ENCODE data around the gene RALB.

Gene RALB

GRCh38 chr2:120326066-120326465 is 73.4 kb downstream of the RALB start:
- TF ChIP-seq USF1 (IDR thresholded peaks at IDR 0.05) (no peak), CREB1 (IDR thresholded peaks at IDR 0.05; ENCODE audit: low read depth) (no peak), TEAD4 (IDR thresholded peaks at IDR 0.05) (no peak), TAF1 (IDR thresholded peaks at IDR 0.05; ENCODE audit: low read depth) (no peak), NFIC (IDR thresholded peaks at IDR 0.05) (no peak), FOXM1 (IDR thresholded peaks at IDR 0.05; ENCODE audit: borderline replicate concordance, low read depth) (no peak), REST (IDR thresholded peaks at IDR 0.05; ENCODE audit: low read depth) (no peak), EP300 (IDR thresholded peaks at IDR 0.05; ENCODE audit: borderline replicate concordance) (no peak), CEBPB (IDR thresholded peaks at IDR 0.05) (no peak), TCF12 (IDR thresholded peaks at IDR 0.05; ENCODE audit: low read depth) (no peak), EGR1 (IDR thresholded peaks at IDR 0.05) (no peak), YY1 (IDR thresholded peaks at IDR 0.05; ENCODE audit: low read depth) (no peak), RAD21 (IDR thresholded peaks at IDR 0.05; ENCODE audit: low read depth) (no peak), MAX (IDR thresholded peaks at IDR 0.05) (no peak), ZBTB7A (IDR thresholded peaks at IDR 0.05; ENCODE audit: low read depth) (no peak)

GRCh38 chr2:120330946-120331822 is 78.5 kb downstream of the RALB start:
- TF ChIP-seq FOXM1 (IDR thresholded peaks at IDR 0.05; ENCODE audit: borderline replicate concordance, low read depth) (no peak), YY1 (IDR thresholded peaks at IDR 0.05; ENCODE audit: low read depth) (no peak), CREB1 (IDR thresholded peaks at IDR 0.05; ENCODE audit: low read depth) (no peak), CEBPB (IDR thresholded peaks at IDR 0.05) (no peak), REST (IDR thresholded peaks at IDR 0.05; ENCODE audit: low read depth) (no peak), TEAD4 (IDR thresholded peaks at IDR 0.05) (no peak), ZBTB7A (IDR thresholded peaks at IDR 0.05; ENCODE audit: low read depth) (no peak), TCF12 (IDR thresholded peaks at IDR 0.05; ENCODE audit: low read depth) (no peak), RAD21 (IDR thresholded peaks at IDR 0.05; ENCODE audit: low read depth) (no peak)

- TF ChIP-seq MAX (IDR thresholded peaks at IDR 0.05): no peak
- TF ChIP-seq EGR1 (IDR thresholded peaks at IDR 0.05): no peak
- TF ChIP-seq RAD21 (IDR thresholded peaks at IDR 0.05; ENCODE audit: low read depth): no peak
- no peak for TF ChIP-seq YY1 (IDR thresholded peaks at IDR 0.05; ENCODE audit: low read depth)
- TF ChIP-seq FOXM1 (IDR thresholded peaks at IDR 0.05; ENCODE audit: borderline replicate concordance, low read depth): no peak
Observed at GRCh38 chr2:120331903-120332302, 79.3 kb downstream of the RALB start.

GRCh38 chr2:120332384-120332783 is 79.7 kb downstream of the RALB start:
- no peak for TF ChIP-seq TEAD4 (IDR thresholded peaks at IDR 0.05)
- TF ChIP-seq MAX (IDR thresholded peaks at IDR 0.05): no peak
- TF ChIP-seq EGR1 (IDR thresholded peaks at IDR 0.05): no peak

- TF ChIP-seq YY1 (IDR thresholded peaks at IDR 0.05; ENCODE audit: low read depth) (no peak), TEAD4 (IDR thresholded peaks at IDR 0.05) (no peak), EP300 (IDR thresholded peaks at IDR 0.05; ENCODE audit: borderline replicate concordance) (no peak), FOXM1 (IDR thresholded peaks at IDR 0.05; ENCODE audit: borderline replicate concordance, low read depth) (no peak), RAD21 (IDR thresholded peaks at IDR 0.05; ENCODE audit: low read depth) (no peak), TAF1 (IDR thresholded peaks at IDR 0.05; ENCODE audit: low read depth) (no peak), USF1 (IDR thresholded peaks at IDR 0.05) (no peak)
Observed at GRCh38 chr2:120334068-120334467, 81.4 kb downstream of the RALB start.

- TF ChIP-seq NFIC (IDR thresholded peaks at IDR 0.05) (no peak), RAD21 (IDR thresholded peaks at IDR 0.05; ENCODE audit: low read depth) (no peak), REST (IDR thresholded peaks at IDR 0.05; ENCODE audit: low read depth) (no peak), TAF1 (IDR thresholded peaks at IDR 0.05; ENCODE audit: low read depth) (no peak), TCF12 (IDR thresholded peaks at IDR 0.05; ENCODE audit: low read depth) (no peak), FOXM1 (IDR thresholded peaks at IDR 0.05; ENCODE audit: borderline replicate concordance, low read depth) (no peak), MAX (IDR thresholded peaks at IDR 0.05) (no peak), TEAD4 (IDR thresholded peaks at IDR 0.05) (no peak), ZBTB7A (IDR thresholded peaks at IDR 0.05; ENCODE audit: low read depth) (no peak), EP300 (IDR thresholded peaks at IDR 0.05; ENCODE audit: borderline replicate concordance) (no peak), EGR1 (IDR thresholded peaks at IDR 0.05) (no peak)
Observed at GRCh38 chr2:120336749-120337148, 84.1 kb downstream of the RALB start.
